K562 (cell line): ENCODE data around the gene PRKAR1B. TPM values are rescaled to one million over a fixed set of nuclear protein-coding genes. Genes with fewer than 3 reads are reported as not detected.

Source experiments
- ATAC-seq: fragments of 200-7000 bp; cut with Tn5 transposase; 3 replicates; pipeline ENCODE4 v1.9.1; 2020; ENCODE audit warnings: moderate library complexity
- BruUV-seq: library from RNA; stranded (reverse); fragments of 400-500 nt; replicated peaks from 2 replicates; lab custom pipeline; 2021; lab: Mats Ljungman, UMichigan
- CTCF ChIA-PET: fragments of 300-600 bp; formaldehyde crosslinking; extraction: SDS; loops from one replicate; lab custom pipeline; 2021; ENCODE audit warnings: low intra/inter-chr PET ratio; lab: Yijun Ruan, JAX
- POLR2A ChIA-PET: fragments of 300-600, 350-650 bp; sonication (Branson Sonifier 250); formaldehyde crosslinking; extraction: SDS; loops from one replicate; lab custom pipeline; 2021; ENCODE audit warnings: antibody characterized with exemption, inconsistent platforms; lab: Yijun Ruan, JAX
- DNase-seq, 4 experiments: peaks; one replicate each; pipeline versions ENCODE4 v3.0.0 to v3.0.0-alpha.2; 2011 to 2018; ENCODE audit warnings: low spot score in 3 of 4, mixed read lengths in 3 of 4; ENCODE audit errors: extremely low read depth in 1 of 4
- FAIRE-seq: peaks from 2 replicates; lab custom pipeline; 2011; peaks lifted over from hg19 to GRCh38; lab: Jason Lieb, UNC
- H2AFZ ChIP-seq: 2 replicates; pipeline ENCODE4 v1.6.0; 2011; ENCODE audit warnings: low read depth, low read length, control low read depth, inconsistent platforms
- H3K27ac ChIP-seq: fragments of 200-600 bp; 3 replicates; pipeline ENCODE4 v1.8.0; 2011; ENCODE audit warnings: low read depth, mild to moderate bottlenecking, control low read depth, inconsistent platforms, low read length, moderate library complexity, mixed read lengths; ENCODE audit errors: extremely low read depth
- H3K27me3 ChIP-seq, 2 experiments: fragments of 300-600 bp in 1 of 2; 2 replicates in 1 of 2; 3 replicates in 1 of 2; pipeline versions ENCODE4 v1.6.0 to v1.8.0; 2011; ENCODE audit warnings: inconsistent platforms in 2 of 2, low read length in 2 of 2, mild to moderate bottlenecking in 1 of 2, mixed read lengths in 1 of 2, moderate library complexity in 1 of 2; ENCODE audit not compliant: control insufficient read depth in 2 of 2, insufficient read depth in 2 of 2
- H3K36me3 ChIP-seq: fragments of 300-600 bp; 3 replicates; pipeline ENCODE4 v1.8.0; 2011; ENCODE audit warnings: mild to moderate bottlenecking, low read length, inconsistent platforms; ENCODE audit not compliant: control insufficient read depth, insufficient read depth
- H3K4me1 ChIP-seq, 2 experiments: fragments of 200-600 bp in 1 of 2; replicated peaks in 1 of 2; 2 replicates in 1 of 2; 3 replicates in 1 of 2; pipeline versions ENCODE4 v1.5.1 to v1.8.0; 2011; ENCODE audit warnings: inconsistent platforms in 2 of 2, low read length in 2 of 2, mild to moderate bottlenecking in 1 of 2, mixed read lengths in 1 of 2, moderate library complexity in 1 of 2; ENCODE audit not compliant: control insufficient read depth in 2 of 2, insufficient read depth in 2 of 2
- H3K4me2 ChIP-seq: 2 replicates; pipeline ENCODE4 v1.6.1; 2011; ENCODE audit warnings: low read length, control low read depth, inconsistent platforms, mixed read lengths; ENCODE audit not compliant: insufficient read depth
- H3K4me3 ChIP-seq: fragments of 200-600 bp; sonication (generic), shearing (Covaris generic); 2 replicates; pipeline ENCODE4 v1.5.1; 2016; ENCODE audit warnings: control low read depth, inconsistent platforms
- H3K79me2 ChIP-seq: fragments of 200-600 bp; 3 replicates; pipeline ENCODE4 v1.8.0; 2011; ENCODE audit warnings: low read length, inconsistent platforms; ENCODE audit not compliant: control insufficient read depth, insufficient read depth
- H3K9ac ChIP-seq, 2 experiments: 2 replicates each; pipeline versions ENCODE4 v1.6.0 to v1.6.1; 2011; ENCODE audit warnings: low read depth in 2 of 2, low read length in 2 of 2, control low read depth in 1 of 2, inconsistent platforms in 1 of 2, mild to moderate bottlenecking in 1 of 2, mixed read lengths in 1 of 2; ENCODE audit not compliant: insufficient read depth in 1 of 2
- H3K9me1 ChIP-seq: one replicate; pipeline ENCODE4 v1.6.0; 2011; ENCODE audit warnings: inconsistent platforms, mild to moderate bottlenecking, low read length, moderate library complexity; ENCODE audit not compliant: control insufficient read depth, insufficient read depth
- H3K9me3 ChIP-seq: replicated peaks from 2 replicates; pipeline ENCODE4 v1.5.1; 2011; ENCODE audit warnings: low read depth, low read length, inconsistent platforms; ENCODE audit not compliant: control insufficient read depth, insufficient read depth
- H4K20me1 ChIP-seq: replicated peaks from 2 replicates; pipeline ENCODE4 v1.6.1; 2011; ENCODE audit warnings: low read length, inconsistent platforms, mixed read lengths; ENCODE audit not compliant: control insufficient read depth, insufficient read depth
- E2F6 ChIP-seq, 2 experiments: IDR thresholded peaks; 2 replicates each; pipeline ENCODE4 v1.6.1; 2011; ENCODE audit warnings: borderline replicate concordance in 1 of 2, control low read depth in 1 of 2, low read depth in 1 of 2, low read length in 1 of 2, mild to moderate bottlenecking in 1 of 2, mixed read lengths in 1 of 2, moderate library complexity in 1 of 2; ENCODE audit not compliant: insufficient read depth in 1 of 2, insufficient read length in 1 of 2, poor library complexity in 1 of 2, severe bottlenecking in 1 of 2; ENCODE audit errors: extremely low read depth in 1 of 2
- ELF4 ChIP-seq: fragments of 450-650 bp; formaldehyde crosslinking; IDR thresholded peaks from 2 replicates; pipeline ENCODE4 v1.4.0; 2022; ENCODE audit warnings: missing genetic modification characterization
- ESRRB ChIP-seq: fragments of 250-450 bp; sonication (Bioruptor Pico); IDR thresholded peaks from 2 replicates; pipeline ENCODE4 v1.5.0; 2020; ENCODE audit warnings: mild to moderate bottlenecking, moderate library complexity, borderline replicate concordance
- EZH2 ChIP-seq: IDR thresholded peaks from 2 replicates; pipeline ENCODE4 v1.6.1; 2012; ENCODE audit warnings: low read depth, mild to moderate bottlenecking, inconsistent platforms, low read length, borderline replicate concordance
- MAFF ChIP-seq: IDR thresholded peaks from 2 replicates; pipeline ENCODE4 v1.6.1; 2012; ENCODE audit warnings: low read length, improper control_type of control experiment
- MBD2 ChIP-seq: sonication (generic); IDR thresholded peaks from 2 replicates; pipeline ENCODE4 v1.6.1; 2016; ENCODE audit warnings: low read depth, borderline replicate concordance
- MCM3 ChIP-seq: fragments of 450-650 bp; IDR thresholded peaks from 2 replicates; pipeline ENCODE4 v1.6.1; 2016
- MCM5 ChIP-seq: fragments of 450-650 bp; IDR thresholded peaks from 2 replicates; pipeline ENCODE4 v1.6.1; 2016; ENCODE audit warnings: low read depth
- RFX7 ChIP-seq: fragments of 250-450 bp; sonication (Bioruptor Pico); IDR thresholded peaks from 2 replicates; pipeline ENCODE4 v1.5.1; 2021; ENCODE audit warnings: mild to moderate bottlenecking
- ZBTB34 ChIP-seq: fragments of 250-450 bp; sonication (Bioruptor Pico); IDR thresholded peaks from 2 replicates; pipeline ENCODE4 v1.8.0; 2021; ENCODE audit warnings: mild to moderate bottlenecking, moderate library complexity
- ZFP1 ChIP-seq: fragments of 450-650 bp; formaldehyde crosslinking; IDR thresholded peaks from 2 replicates; pipeline ENCODE4 v1.4.0; 2020; ENCODE audit warnings: mild to moderate bottlenecking, mixed read lengths
- ZNF197 ChIP-seq: fragments of 200-800 bp; sonication (Bioruptor generic); IDR thresholded peaks from 2 replicates; pipeline ENCODE4 v1.6.1; 2016; ENCODE audit warnings: low read depth, missing genetic modification characterization, missing compliant biosample characterization
- WGBS: fragments of 100-300 bp; shearing (Covaris generic); methylation state at CpG from one replicate; pipeline ENCODE4 v1.1.6; 2016; ENCODE audit warnings: low coverage, mixed read lengths; ENCODE audit not compliant: insufficient coverage; ENCODE audit errors: missing lambda C conversion rate; 5-methylcytosine and 5-hydroxymethylcytosine counted together
- in situ Hi-C: fragments of 300-500 bp; cut with MboI; formaldehyde crosslinking; loops from 4 replicates; pipeline ENCODE4 v1.15.0; 2018; ENCODE audit warnings: inconsistent platforms, mixed read lengths
- intact Hi-C: fragments of 100-400 bp; cut with micrococcal nuclease; formaldehyde crosslinking; loops from 2 replicates; pipeline ENCODE4 v1.14.2; 2022
- polyA plus RNA-seq, 8 experiments: library from polyadenylated mRNA; depleted of rRNA in 4 of 8; stranded (reverse) in 5 of 8; unstranded in 3 of 8; fragments of >200 nt; fragmentation: Nextera tagmentation in 2 of 8; fragmentation: Illumina TruSeq in 1 of 8; extraction: Ambion mirVana in 2 of 8; extraction: Trizol in 1 of 8; gene quantifications; 2 replicates each; pipeline versions ENCODE4 v1.2.1 to v1.2.3, GENCODE V29; 2011 to 2014; ENCODE audit warnings: inconsistent platforms in 1 of 8, missing spikeins in 1 of 8
- total RNA-seq, 7 experiments: library from RNA; depleted of rRNA in 6 of 7; stranded (reverse); fragments of >200 nt in 6 of 7; fragmentation: Illumina TruSeq in 2 of 7; extraction: Trizol in 2 of 7; gene quantifications; 2 replicates each; pipeline versions ENCODE4 v1.2.1 to v1.2.3, GENCODE V29; 2011 to 2021; ENCODE audit warnings: low replicate concordance in 1 of 7

The PRKAR1B gene
- total and polyA plus RNA-seq, 9 of the 15 experiments (the other 6 are each of a cell fraction or from before 2014, with no cell fraction given) = 0.99 to 30.5 (median 12.7) TPM

GRCh38 chr7:707296-708000, 19.6 kb downstream of the PRKAR1B start:
- H3K27ac ChIP-seq = no peak overlapping the region
- no peaks in the 10 kb centered on the region for H3K9me1 ChIP-seq
- H3K79me2 ChIP-seq = no peaks in the 10 kb centered on the region
- FAIRE-seq (no peak), ATAC-seq (no peak), DNase-seq (no peak)
- no peaks in the 10 kb centered on the region for H3K27me3 ChIP-seq
- no peak overlapping the region for H2AFZ ChIP-seq
- 93% methylated on average over 16 of the region's 17 CpGs for WGBS
- in situ Hi-C loops = no loop called here
- CTCF ChIA-PET = no interaction called here
- no peak overlapping the region for H3K4me3 ChIP-seq
- no peak overlapping the region for H3K9ac ChIP-seq
- no TSS peak for BruUV-seq
- H3K4me2 ChIP-seq = no peak overlapping the region
- intact Hi-C loops = no loop called here
- H4K20me1 ChIP-seq = no peaks in the 10 kb centered on the region
- H3K9me3 ChIP-seq = peaks cover 7% of the 10 kb centered on the region; the same call in 1 of the 2 replicates
- H3K4me1 ChIP-seq = peaks cover 0 to 2% of the 10 kb centered on the region in 2 experiments; a peak in 1 of 5 replicates
- TF ChIP-seq RFX7 (no peak), E2F6 (IDR thresholded peaks at IDR 0.05; ENCODE audit: borderline replicate concordance in 1 of 2, extremely low read depth in 1 of 2, insufficient read depth in 1 of 2, insufficient read length in 1 of 2, low read depth in 1 of 2, low read length in 1 of 2, poor library complexity in 1 of 2, severe bottlenecking in 1 of 2) (no peak), MBD2 (no peak), ELF4 (CRISPR knock-in tag) (no peak), MCM3 (no peak), ESRRB (CRISPR knock-in tag) (no peak), EZH2 (no peak), ZNF197 (CRISPR knock-in tag) (no peak), ZFP1 (no peak), ZBTB34 (CRISPR knock-in tag) (no peak), MAFF (no peak), MCM5 (no peak)
- TF ChIP-seq, all 486 proteins: peak for 0
- peaks cover 12% of the 10 kb centered on the region; the same call in 1 of the 3 replicates for H3K36me3 ChIP-seq
- POLR2A ChIA-PET = no interaction called here
